Neuron (in vitro differentiated cells): ENCODE data around the gene ERICH6B.

ENCODE experiments used
- H2AFZ ChIP-seq: one replicate; pipeline ENCODE4 v1.6.1; 2013; ENCODE audit warnings: low read depth, mild to moderate bottlenecking, inconsistent platforms, low read length, moderate library complexity
- H3K27me3 ChIP-seq: one replicate; pipeline ENCODE4 v1.6.1; 2013; ENCODE audit warnings: low read length; ENCODE audit not compliant: insufficient read depth
- H3K36me3 ChIP-seq: one replicate; pipeline ENCODE4 v1.6.1; 2013; ENCODE audit warnings: low read length; ENCODE audit not compliant: insufficient read depth
- H3K4me1 ChIP-seq: one replicate; pipeline ENCODE4 v1.6.1; 2013; ENCODE audit warnings: low read length; ENCODE audit not compliant: insufficient read depth
- H3K4me3 ChIP-seq: 2 replicates; pipeline ENCODE4 v1.5.1; 2013; ENCODE audit warnings: mild to moderate bottlenecking, low read length, moderate library complexity
- H3K9me3 ChIP-seq: one replicate; pipeline ENCODE4 v1.6.1; 2013; ENCODE audit warnings: low read length

The ERICH6B gene

GRCh38 chr13:45546410-45546765 lies 69.2 kb downstream of the ERICH6B start:
- H3K4me1 ChIP-seq, result no peaks in the 10 kb centered on the region
- H3K36me3 ChIP-seq, result no peaks in the 10 kb centered on the region
- no peaks in the 10 kb centered on the region for H3K27me3 ChIP-seq
- no peaks in the 10 kb centered on the region for H3K9me3 ChIP-seq
- H3K4me3 ChIP-seq, result no peak overlapping the region
- H2AFZ ChIP-seq, result no peak overlapping the region

- no peaks in the 10 kb centered on the region for H3K9me3 ChIP-seq
- no peaks in the 10 kb centered on the region for H3K4me1 ChIP-seq
- no peak overlapping the region for H2AFZ ChIP-seq
- H3K27me3 ChIP-seq, result no peaks in the 10 kb centered on the region
- H3K36me3 ChIP-seq, result no peaks in the 10 kb centered on the region
- H3K4me3 ChIP-seq, result no peak overlapping the region
These were observed 69.7 kb downstream of the ERICH6B start for GRCh38 chr13:45545686-45546409.

- Histone ChIP-seq H3K36me3 (no peaks in the 10 kb centered on the region), H3K4me3 (no peak overlapping the region), H3K27me3 (no peaks in the 10 kb centered on the region), H2AFZ (no peak overlapping the region), H3K9me3 (no peaks in the 10 kb centered on the region), H3K4me1 (no peaks in the 10 kb centered on the region)
These were observed 71.0 kb downstream of the ERICH6B start for GRCh38 chr13:45544520-45544919.

GRCh38 chr13:45542878-45543277 lies 72.7 kb downstream of the ERICH6B start:
- no peaks in the 10 kb centered on the region for H3K27me3 ChIP-seq
- H2AFZ ChIP-seq, result no peak overlapping the region
- no peaks in the 10 kb centered on the region for H3K36me3 ChIP-seq
- no peaks in the 10 kb centered on the region for H3K4me1 ChIP-seq
- H3K4me3 ChIP-seq, result no peak overlapping the region
- no peaks in the 10 kb centered on the region for H3K9me3 ChIP-seq

DNA sequence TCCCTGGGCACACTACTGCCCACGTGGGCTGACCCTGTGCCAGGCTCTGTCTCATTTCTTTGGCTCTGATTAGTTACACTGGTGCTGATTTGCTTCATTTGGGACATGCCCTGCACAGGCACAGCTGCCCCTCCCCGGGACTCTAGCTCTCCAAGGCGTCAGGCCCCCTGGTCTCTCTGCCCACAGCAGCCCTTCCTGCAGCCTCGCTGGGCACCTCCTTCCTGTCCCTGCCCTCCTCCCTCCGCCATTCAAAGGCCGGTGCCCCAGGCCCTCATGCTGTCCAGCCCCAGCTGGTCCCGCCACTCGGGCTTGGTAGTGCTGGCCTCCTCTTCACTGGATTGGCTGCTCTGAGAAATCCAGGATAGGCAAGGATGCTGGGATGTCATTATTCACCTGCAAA lies 73.1 kb downstream of the ERICH6B start:
- Histone ChIP-seq H3K36me3 (no peaks in the 10 kb centered on the region), H3K9me3 (no peaks in the 10 kb centered on the region), H3K4me3 (no peak overlapping the region), H2AFZ (no peak overlapping the region), H3K4me1 (no peaks in the 10 kb centered on the region), H3K27me3 (no peaks in the 10 kb centered on the region)

- no peak overlapping the region for H3K4me3 ChIP-seq
- H3K36me3 ChIP-seq, result no peaks in the 10 kb centered on the region
- no peaks in the 10 kb centered on the region for H3K4me1 ChIP-seq
- no peak overlapping the region for H2AFZ ChIP-seq
- no peaks in the 10 kb centered on the region for H3K9me3 ChIP-seq
- H3K27me3 ChIP-seq, result no peaks in the 10 kb centered on the region
These were observed 73.7 kb downstream of the ERICH6B start for GRCh38 chr13:45541806-45542205.

- no peak overlapping the region for H2AFZ ChIP-seq
These were observed 74.7 kb downstream of the ERICH6B start for GRCh38 chr13:45540864-45541263.

DNA sequence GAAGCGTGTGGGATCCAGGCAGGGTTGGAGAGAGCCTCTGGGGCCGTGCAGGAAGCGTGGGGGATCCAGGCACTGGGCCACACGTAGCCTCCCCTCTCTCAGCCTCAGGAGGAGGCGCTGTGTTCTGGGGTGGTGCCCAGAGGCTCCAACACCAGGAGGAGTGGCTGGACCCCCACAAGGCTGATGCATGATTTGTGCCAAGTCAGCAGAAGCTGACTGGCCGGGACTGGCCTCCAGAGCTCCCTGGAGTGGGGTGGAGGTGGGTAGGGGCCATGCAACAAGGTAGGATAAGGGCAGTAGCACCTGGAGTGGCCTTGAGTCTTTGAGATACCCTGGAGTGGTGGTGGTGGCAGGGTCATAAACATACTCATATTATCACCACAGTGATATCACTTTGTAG lies 75.3 kb downstream of the ERICH6B start:
- Histone ChIP-seq H3K4me1 (no peaks in the 10 kb centered on the region), H3K9me3 (no peaks in the 10 kb centered on the region), H3K4me3 (no peak overlapping the region), H2AFZ (no peak overlapping the region), H3K36me3 (peaks cover 8% of the 10 kb centered on the region), H3K27me3 (no peaks in the 10 kb centered on the region)

More at GRCh38 chr13:45540864-45541263, 74.7 kb downstream of the ERICH6B start:
- Histone ChIP-seq H3K36me3 (peaks cover 2% of the 10 kb centered on the region), H3K4me1 (no peaks in the 10 kb centered on the region), H3K27me3 (no peaks in the 10 kb centered on the region), H3K9me3 (no peaks in the 10 kb centered on the region), H3K4me3 (no peak overlapping the region)

DNA sequence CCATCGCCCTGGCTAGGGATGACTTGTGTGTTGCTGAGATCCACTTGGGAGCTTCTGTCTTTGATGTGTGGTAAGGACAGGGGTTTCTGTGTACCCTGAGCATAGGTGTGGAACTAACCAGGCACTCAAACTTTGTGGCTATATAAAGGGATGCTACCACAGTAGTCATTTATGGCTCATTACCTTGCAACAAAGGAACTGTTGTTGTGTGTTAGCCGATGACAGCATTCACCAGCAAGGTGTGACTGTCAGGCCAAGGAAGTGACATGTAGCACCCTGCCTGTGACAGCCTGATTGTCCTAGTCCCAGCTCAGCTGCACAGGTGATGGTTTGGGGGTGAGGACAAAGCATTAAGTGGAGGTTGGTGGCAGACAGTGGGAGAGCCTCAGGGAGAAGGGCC lies 77.2 kb downstream of the ERICH6B start:
- H3K4me1 ChIP-seq, result no peaks in the 10 kb centered on the region

GRCh38 chr13:45537516-45537915 lies 78.0 kb downstream of the ERICH6B start:
- Histone ChIP-seq H3K9me3 (no peaks in the 10 kb centered on the region), H2AFZ (no peak overlapping the region), H3K4me3 (no peak overlapping the region), H3K36me3 (peaks cover 29% of the 10 kb centered on the region), H3K27me3 (no peaks in the 10 kb centered on the region), H3K4me1 (no peaks in the 10 kb centered on the region)

More for the DNA sequence above, 77.2 kb downstream of the ERICH6B start:
- Histone ChIP-seq H3K36me3 (peaks cover 22% of the 10 kb centered on the region), H3K9me3 (no peaks in the 10 kb centered on the region), H2AFZ (no peak overlapping the region), H3K4me3 (no peak overlapping the region), H3K27me3 (no peaks in the 10 kb centered on the region)

DNA sequence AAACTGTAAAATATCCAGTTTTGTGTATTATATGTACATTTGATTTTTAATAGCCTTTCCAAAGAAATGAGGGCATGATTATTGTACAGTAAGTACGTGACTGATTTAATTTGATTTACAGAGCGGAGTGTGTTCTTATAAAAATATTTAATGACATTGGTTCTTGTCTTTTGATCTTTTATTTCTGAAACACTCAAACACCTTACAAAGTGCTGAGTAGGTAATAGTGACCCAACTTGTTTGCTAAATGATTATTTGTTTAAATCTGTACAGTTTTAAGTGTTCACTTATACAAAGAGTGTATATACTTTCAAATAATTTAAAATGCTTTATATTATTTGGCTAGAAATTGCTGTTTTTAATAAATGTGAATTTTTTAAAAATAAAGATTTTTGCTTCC lies 79.3 kb downstream of the ERICH6B start:
- H2AFZ ChIP-seq, result no peak overlapping the region
- H3K4me1 ChIP-seq, result no peaks in the 10 kb centered on the region
- no peaks in the 10 kb centered on the region for H3K9me3 ChIP-seq
- peaks cover 37% of the 10 kb centered on the region for H3K36me3 ChIP-seq
- no peak overlapping the region for H3K4me3 ChIP-seq
- no peaks in the 10 kb centered on the region for H3K27me3 ChIP-seq

DNA sequence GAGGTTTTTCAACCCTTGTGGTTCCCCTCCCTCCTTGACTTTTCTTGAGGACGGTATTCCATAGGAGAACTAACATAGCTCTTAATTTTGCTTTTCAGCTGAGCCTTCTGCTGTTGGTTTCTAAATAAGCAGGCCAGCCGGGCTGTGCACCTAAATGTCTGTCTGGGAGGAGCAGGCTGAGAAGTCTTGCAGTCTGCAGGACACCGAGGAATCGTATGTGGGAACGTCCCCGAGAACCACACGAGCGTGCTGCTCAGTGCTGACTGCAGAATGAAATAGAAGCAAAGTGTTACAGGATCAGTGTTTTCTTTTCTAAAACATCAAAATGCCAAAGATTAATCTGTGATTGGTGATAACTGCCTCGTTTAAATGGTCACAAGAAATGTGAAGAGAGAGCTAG lies 80.9 kb downstream of the ERICH6B start:
- H3K27me3 ChIP-seq, result no peaks in the 10 kb centered on the region
- H2AFZ ChIP-seq, result no peak overlapping the region
- H3K9me3 ChIP-seq, result no peaks in the 10 kb centered on the region
- H3K36me3 ChIP-seq, result peaks cover 52% of the 10 kb centered on the region
- H3K4me3 ChIP-seq, result no peak overlapping the region
- no peaks in the 10 kb centered on the region for H3K4me1 ChIP-seq

DNA sequence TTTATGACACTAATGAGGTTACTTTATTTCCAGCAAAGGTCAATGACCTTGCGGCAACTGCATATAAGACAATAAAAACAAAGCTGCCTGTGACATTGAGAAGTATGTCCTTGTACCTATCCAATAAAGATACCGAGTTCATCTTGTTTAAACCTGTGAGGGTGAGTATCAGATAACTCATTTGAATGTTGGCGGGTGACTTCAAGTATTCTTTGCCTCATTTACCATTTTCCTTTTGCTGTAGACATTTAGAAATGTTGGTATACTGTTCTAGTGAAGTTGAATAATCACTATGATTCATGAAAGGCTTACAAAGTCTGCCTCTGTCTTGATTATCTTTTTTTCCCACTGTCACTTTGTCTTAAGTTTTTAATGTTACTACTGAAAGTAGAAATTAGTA lies 85.8 kb downstream of the ERICH6B start:
- no peaks in the 10 kb centered on the region for H3K9me3 ChIP-seq
- peaks cover 68% of the 10 kb centered on the region for H3K36me3 ChIP-seq
- no peaks in the 10 kb centered on the region for H3K4me1 ChIP-seq
- H3K4me3 ChIP-seq, result no peak overlapping the region
- H3K27me3 ChIP-seq, result no peaks in the 10 kb centered on the region
- H2AFZ ChIP-seq, result no peak overlapping the region
